Activated CD4-positive, alpha-beta memory T cell treated with anti-CD3 and anti-CD28 coated beads for 36 hours (primary cell): ENCODE data around the gene PDGFD. TPM values are rescaled to one million over a fixed set of nuclear protein-coding genes. Genes with fewer than 3 reads are reported as not detected.

Experiments used
- CTCF ChIA-PET: fragments of 350-600 bp; sonication (Branson Sonifier 250); formaldehyde crosslinking; loops from one replicate; lab custom pipeline; 2021; ENCODE audit warnings: antibody characterized with exemption, inconsistent platforms; lab: Charles Lee
- POLR2A ChIA-PET: fragments of 350-600 bp; sonication (Branson Sonifier 250); formaldehyde crosslinking; loops from one replicate; lab custom pipeline; 2021; ENCODE audit warnings: antibody characterized with exemption; lab: Charles Lee
- DNase-seq: peaks from one replicate; pipeline ENCODE4 v3.0.0-alpha.2; 2020
- H3K27ac Mint-ChIP-seq: one replicate; pipeline ENCODE4 v1.8.0; 2021; ENCODE audit warnings: mixed read lengths
- H3K27me3 Mint-ChIP-seq: one replicate; pipeline ENCODE4 v1.8.0; 2021; ENCODE audit warnings: mixed read lengths
- H3K36me3 Mint-ChIP-seq: one replicate; pipeline ENCODE4 v1.8.0; 2021; ENCODE audit warnings: mixed read lengths
- H3K4me1 Mint-ChIP-seq: one replicate; pipeline ENCODE4 v1.8.0; 2021; ENCODE audit warnings: low read depth, mixed read lengths
- H3K4me3 Mint-ChIP-seq: one replicate; pipeline ENCODE4 v1.8.0; 2021; ENCODE audit warnings: mild to moderate bottlenecking, mixed read lengths
- H3K9me3 Mint-ChIP-seq: one replicate; pipeline ENCODE4 v1.8.0; 2021; ENCODE audit warnings: mixed read lengths
- intact Hi-C: fragments of 100-400 bp; cut with micrococcal nuclease; formaldehyde crosslinking; loops from one replicate; pipeline ENCODE4 v1.15.1; 2023
- total RNA-seq, 2 experiments: library from RNA; stranded (reverse); gene quantifications; one replicate each; pipeline ENCODE4 v1.2.3, GENCODE V29; 2021

The PDGFD gene
- total RNA-seq, 2 experiments from 2014 or later: not detected

DNA sequence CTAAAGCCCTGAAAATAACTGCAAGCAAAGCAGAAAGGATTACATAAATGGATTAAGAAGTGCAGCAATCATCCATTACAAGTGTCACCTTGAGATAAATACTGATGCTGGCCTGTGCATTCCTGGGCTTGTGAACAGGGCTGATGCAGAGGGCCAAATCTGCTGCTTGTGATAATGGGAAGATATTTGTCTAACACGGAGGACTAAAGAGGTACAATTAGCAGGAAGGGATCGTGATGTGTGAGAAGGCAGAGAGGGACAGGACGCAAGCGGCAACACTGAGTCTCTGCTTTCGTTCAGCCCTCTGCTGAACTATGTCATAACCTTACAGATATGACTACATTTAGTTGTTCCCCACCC lies 235.2 kb downstream of the PDGFD start:
- intact Hi-C loops: no loop called here
- H3K9me3 Mint-ChIP-seq: no peaks in the 10 kb centered on the region
- CTCF ChIA-PET: no interaction called here
- no peak for DNase-seq
- POLR2A ChIA-PET: no interaction called here
- no peaks in the 10 kb centered on the region for H3K27me3 Mint-ChIP-seq
- no peak overlapping the region for H3K27ac Mint-ChIP-seq
- no peak overlapping the region for H3K4me3 Mint-ChIP-seq
- H3K4me1 Mint-ChIP-seq: no peaks in the 10 kb centered on the region
- H3K36me3 Mint-ChIP-seq: no peaks in the 10 kb centered on the region

- Mint-ChIP-seq H3K36me3 (no peaks in the 10 kb centered on the region), H3K27me3 (no peaks in the 10 kb centered on the region), H3K4me1 (no peaks in the 10 kb centered on the region), H3K9me3 (no peaks in the 10 kb centered on the region), H3K27ac (no peak overlapping the region), H3K4me3 (no peak overlapping the region)
- intact Hi-C loops: no loop called here
- ChIA-PET CTCF (no interaction called here), POLR2A (no interaction called here)
- DNase-seq: no peak
Observed at GRCh38 chr11:103928040-103928801, 235.7 kb downstream of the PDGFD start.

GRCh38 chr11:103927535-103927934 lies 236.4 kb downstream of the PDGFD start:
- Mint-ChIP-seq H3K4me1 (no peaks in the 10 kb centered on the region), H3K9me3 (no peaks in the 10 kb centered on the region), H3K36me3 (no peaks in the 10 kb centered on the region), H3K4me3 (no peak overlapping the region), H3K27me3 (no peaks in the 10 kb centered on the region), H3K27ac (no peak overlapping the region)
- no peak for DNase-seq
- POLR2A ChIA-PET: no interaction called here
- CTCF ChIA-PET: no interaction called here
- intact Hi-C loops: no loop called here

- intact Hi-C loops: no loop called here
Observed at GRCh38 chr11:103926990-103927389, 237.0 kb downstream of the PDGFD start.

GRCh38 chr11:103924166-103925013 lies 239.6 kb downstream of the PDGFD start:
- no peak overlapping the region for H3K4me3 Mint-ChIP-seq
- H3K27ac Mint-ChIP-seq: no peak overlapping the region
- H3K27me3 Mint-ChIP-seq: no peaks in the 10 kb centered on the region
- no peak for DNase-seq
- no peaks in the 10 kb centered on the region for H3K9me3 Mint-ChIP-seq
- ChIA-PET CTCF (no interaction called here), POLR2A (no interaction called here)
- no peaks in the 10 kb centered on the region for H3K4me1 Mint-ChIP-seq
- no peaks in the 10 kb centered on the region for H3K36me3 Mint-ChIP-seq
- intact Hi-C loops: no loop called here

More at GRCh38 chr11:103926990-103927389, 237.0 kb downstream of the PDGFD start:
- Mint-ChIP-seq H3K27me3 (no peaks in the 10 kb centered on the region), H3K4me3 (no peak overlapping the region), H3K9me3 (no peaks in the 10 kb centered on the region), H3K36me3 (no peaks in the 10 kb centered on the region), H3K27ac (no peak overlapping the region), H3K4me1 (no peaks in the 10 kb centered on the region)
- CTCF ChIA-PET: no interaction called here
- POLR2A ChIA-PET: no interaction called here
- no peak for DNase-seq

- no peaks in the 10 kb centered on the region for H3K9me3 Mint-ChIP-seq
- H3K27me3 Mint-ChIP-seq: no peaks in the 10 kb centered on the region
- intact Hi-C loops: no loop called here
- ChIA-PET CTCF (no interaction called here), POLR2A (no interaction called here)
- H3K4me1 Mint-ChIP-seq: no peaks in the 10 kb centered on the region
- DNase-seq: no peak
- no peak overlapping the region for H3K27ac Mint-ChIP-seq
- no peaks in the 10 kb centered on the region for H3K36me3 Mint-ChIP-seq
- H3K4me3 Mint-ChIP-seq: no peak overlapping the region
Observed at GRCh38 chr11:103923451-103923931, 240.5 kb downstream of the PDGFD start.

GRCh38 chr11:103920933-103921332 lies 243.0 kb downstream of the PDGFD start:
- intact Hi-C loops: no loop called here
- CTCF ChIA-PET: no interaction called here
- POLR2A ChIA-PET: no interaction called here
- no peak for DNase-seq
- no peak overlapping the region for H3K27ac Mint-ChIP-seq
- H3K9me3 Mint-ChIP-seq: peaks cover 3% of the 10 kb centered on the region
- no peaks in the 10 kb centered on the region for H3K4me1 Mint-ChIP-seq
- H3K27me3 Mint-ChIP-seq: no peaks in the 10 kb centered on the region
- H3K4me3 Mint-ChIP-seq: no peak overlapping the region
- H3K36me3 Mint-ChIP-seq: no peaks in the 10 kb centered on the region

- Mint-ChIP-seq H3K4me1 (no peaks in the 10 kb centered on the region), H3K9me3 (peaks cover 3% of the 10 kb centered on the region), H3K27me3 (no peaks in the 10 kb centered on the region), H3K4me3 (no peak overlapping the region), H3K27ac (no peak overlapping the region), H3K36me3 (no peaks in the 10 kb centered on the region)
- CTCF ChIA-PET: no interaction called here
- POLR2A ChIA-PET: no interaction called here
- intact Hi-C loops: no loop called here
- DNase-seq: no peak
Observed at GRCh38 chr11:103920449-103920848, 243.5 kb downstream of the PDGFD start.

- intact Hi-C loops: no loop called here
- Mint-ChIP-seq H3K4me3 (no peak overlapping the region), H3K36me3 (no peaks in the 10 kb centered on the region), H3K27me3 (no peaks in the 10 kb centered on the region), H3K4me1 (no peaks in the 10 kb centered on the region), H3K9me3 (peaks cover 28% of the 10 kb centered on the region), H3K27ac (no peak overlapping the region)
- ChIA-PET POLR2A (no interaction called here), CTCF (no interaction called here)
- no peak for DNase-seq
Observed at GRCh38 chr11:103910721-103911120, 253.2 kb downstream of the PDGFD start.

DNA sequence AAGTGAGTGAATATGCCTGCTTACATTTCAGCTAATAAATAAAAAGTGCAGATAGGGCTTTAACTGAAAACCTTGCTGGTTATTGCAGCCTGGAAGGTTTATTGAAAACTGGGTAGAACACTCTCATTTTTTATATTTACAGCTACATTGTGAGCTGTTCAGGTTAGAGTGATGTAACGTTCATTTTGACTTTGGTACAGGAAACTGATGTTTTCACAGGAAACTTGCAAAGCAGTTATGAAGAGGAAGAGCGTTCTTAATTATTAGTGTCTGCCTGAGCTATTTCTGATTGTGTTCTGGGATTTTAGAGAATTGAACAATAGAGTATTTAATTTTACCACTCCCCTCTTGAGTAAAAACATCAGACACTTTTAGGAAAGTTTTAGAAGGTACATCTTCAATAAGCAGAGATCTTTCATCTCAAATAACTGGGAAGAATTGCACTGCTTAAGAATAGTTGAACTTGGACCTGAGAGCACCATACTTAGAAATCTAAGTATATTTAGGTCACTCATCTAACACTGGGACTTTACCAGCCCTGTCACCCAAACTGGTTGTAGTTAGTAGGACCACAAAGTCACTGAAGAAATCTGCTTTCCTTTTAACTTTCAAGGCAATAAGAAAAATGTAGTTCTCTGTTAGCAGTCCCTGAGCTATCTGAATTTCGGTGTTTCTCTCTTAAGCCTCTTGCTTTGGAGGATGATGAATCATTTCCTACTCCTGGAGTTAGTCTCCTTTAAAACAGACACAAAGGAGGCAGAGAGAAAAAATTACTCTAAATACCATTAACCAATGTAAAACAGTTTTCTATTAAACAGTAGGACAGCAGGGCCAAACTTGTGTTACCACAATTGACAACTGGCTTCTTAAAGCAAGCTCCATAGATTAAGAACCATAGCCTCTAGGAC lies 256.1 kb downstream of the PDGFD start:
- intact Hi-C loops: no loop called here
- CTCF ChIA-PET: no interaction called here
- Mint-ChIP-seq H3K9me3 (peaks cover 8% of the 10 kb centered on the region), H3K27ac (no peak overlapping the region), H3K4me1 (no peaks in the 10 kb centered on the region), H3K27me3 (no peaks in the 10 kb centered on the region), H3K36me3 (no peaks in the 10 kb centered on the region), H3K4me3 (no peak overlapping the region)
- POLR2A ChIA-PET: no interaction called here
- no peak for DNase-seq

DNA sequence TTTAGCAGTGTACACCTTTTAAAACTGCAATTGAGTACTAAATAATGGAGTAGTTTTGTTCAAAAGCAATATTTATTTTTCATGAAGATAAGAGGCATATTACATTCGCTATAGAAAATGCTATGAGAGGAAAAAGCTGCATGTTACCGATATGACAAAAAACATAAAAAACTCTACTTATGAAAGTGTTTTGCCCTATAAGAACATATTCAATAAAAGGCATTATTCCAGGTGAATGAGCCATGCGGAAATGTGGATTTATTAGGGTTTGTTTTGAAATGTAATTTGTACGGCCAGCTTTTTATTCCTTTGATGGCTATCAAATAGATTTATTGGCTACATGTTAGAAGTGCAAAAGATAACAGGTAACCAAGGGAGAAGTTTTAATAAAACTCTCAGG lies 256.8 kb downstream of the PDGFD start:
- H3K9me3 Mint-ChIP-seq: peaks cover 3% of the 10 kb centered on the region
- ChIA-PET POLR2A (no interaction called here), CTCF (no interaction called here)
- H3K4me1 Mint-ChIP-seq: no peaks in the 10 kb centered on the region
- intact Hi-C loops: no loop called here
- no peak for DNase-seq
- H3K36me3 Mint-ChIP-seq: no peaks in the 10 kb centered on the region
- H3K4me3 Mint-ChIP-seq: no peak overlapping the region
- H3K27ac Mint-ChIP-seq: no peak overlapping the region
- H3K27me3 Mint-ChIP-seq: no peaks in the 10 kb centered on the region

DNA sequence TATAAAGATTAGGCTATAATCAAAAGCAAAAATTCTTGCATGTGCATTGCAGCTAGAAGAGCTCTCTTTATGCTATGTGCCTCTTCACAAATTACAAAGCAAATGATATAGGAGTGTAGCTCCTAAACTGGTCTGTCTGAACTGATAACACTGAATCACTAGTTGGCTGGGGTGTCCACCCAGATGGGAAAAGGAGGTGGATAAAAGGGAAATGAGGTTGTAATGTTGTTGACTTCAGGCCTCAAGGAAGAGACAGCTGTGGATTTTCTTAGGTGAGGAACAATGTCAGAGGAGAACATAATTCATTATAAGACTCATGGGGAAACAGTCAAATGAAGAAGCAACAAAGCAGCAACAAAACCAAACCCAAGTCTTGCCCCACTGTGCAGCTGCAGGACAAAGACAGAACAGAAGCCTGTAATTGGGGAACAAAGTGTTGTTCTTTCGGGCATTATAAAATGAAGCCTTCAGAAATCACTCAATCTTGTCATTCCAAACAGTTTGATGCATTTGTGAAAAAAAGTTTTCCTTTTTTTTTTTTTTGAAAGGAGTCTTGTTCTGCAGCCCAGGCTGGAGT lies 257.6 kb downstream of the PDGFD start:
- no peaks in the 10 kb centered on the region for H3K4me1 Mint-ChIP-seq
- CTCF ChIA-PET: no interaction called here
- H3K9me3 Mint-ChIP-seq: no peaks in the 10 kb centered on the region
- H3K4me3 Mint-ChIP-seq: no peak overlapping the region
- POLR2A ChIA-PET: no interaction called here
- no peak for DNase-seq
- intact Hi-C loops: no loop called here
- no peaks in the 10 kb centered on the region for H3K27me3 Mint-ChIP-seq
- H3K36me3 Mint-ChIP-seq: no peaks in the 10 kb centered on the region
- no peak overlapping the region for H3K27ac Mint-ChIP-seq
